Activated T-cell treated with anti-CD3 and anti-CD28 coated beads, Interleukin-2, amount 50 U/mL, for 72 hours (primary cell): ENCODE data around the gene SRCIN1. TPM values are rescaled to one million over a fixed set of nuclear protein-coding genes. Genes with fewer than 3 reads are reported as not detected.

Experiments
- ATAC-seq, 2 donors: fragments of 150-1000 bp; cut with Tn5 transposase; replicated peaks in 1 of 2; 2 replicates each; pipeline ENCODE4 v1.10.0; 2021; ENCODE audit warnings: moderate library complexity in 2 of 2, mild to moderate bottlenecking in 1 of 2
- DNase-seq, 2 donors: peaks; one replicate each; pipeline ENCODE4 v3.0.0; 2021 to 2022; ENCODE audit warnings: mixed read lengths in 1 of 2
- H3K27ac Mint-ChIP-seq: one replicate; pipeline ENCODE4 v1.8.0; 2022; ENCODE audit warnings: mild to moderate bottlenecking, moderate library complexity, mixed read lengths
- H3K27me3 Mint-ChIP-seq: one replicate; pipeline ENCODE4 v1.8.0; 2022; ENCODE audit warnings: low read depth, mixed read lengths
- H3K36me3 Mint-ChIP-seq, 2 donors: one replicate each; pipeline ENCODE4 v1.8.0; 2022; ENCODE audit warnings: mixed read lengths in 2 of 2, mild to moderate bottlenecking in 1 of 2; ENCODE audit not compliant: insufficient read depth in 2 of 2
- H3K4me1 Mint-ChIP-seq: one replicate; pipeline ENCODE4 v1.8.0; 2022; ENCODE audit warnings: low read depth, mixed read lengths
- H3K4me3 Mint-ChIP-seq, 2 donors: one replicate each; pipeline ENCODE4 v1.8.0; 2022; ENCODE audit warnings: mild to moderate bottlenecking in 2 of 2, mixed read lengths in 2 of 2, moderate library complexity in 2 of 2
- H3K9me3 Mint-ChIP-seq, 2 donors: one replicate each; pipeline ENCODE4 v1.8.0; 2022; ENCODE audit warnings: mixed read lengths in 2 of 2
- total RNA-seq, 2 donors: library from RNA; stranded (reverse); gene quantifications; one replicate each; pipeline ENCODE4 v1.2.3, GENCODE V29; 2022

SRCIN1 gene
- total RNA-seq, 2 donors from 2014 or later, result 0.72 to 1.8 TPM

- H3K36me3 Mint-ChIP-seq, result no peaks in the 10 kb centered on the region
- H3K4me1 Mint-ChIP-seq, result peaks cover 24% of the 10 kb centered on the region
- ATAC-seq (peak; percentile 77 to 79), DNase-seq (peak; percentile 91 to 92)
- no peak overlapping the region for H3K27ac Mint-ChIP-seq
- H3K27me3 Mint-ChIP-seq, result peaks cover 52% of the 10 kb centered on the region
- H3K4me3 Mint-ChIP-seq, result peak overlapping the region; percentile 94 to 98
- no peaks in the 10 kb centered on the region for H3K9me3 Mint-ChIP-seq
Observed at GRCh38 chr17:38557836-38558727, 47.7 kb downstream of the SRCIN1 start.

- H3K9me3 Mint-ChIP-seq, result no peaks in the 10 kb centered on the region
- peaks cover 24% of the 10 kb centered on the region for H3K4me1 Mint-ChIP-seq
- H3K4me3 Mint-ChIP-seq, result peak overlapping the region; percentile 31 to 94
- DNase-seq (no peak), ATAC-seq (no peak)
- peaks cover 45% of the 10 kb centered on the region for H3K27me3 Mint-ChIP-seq
- H3K36me3 Mint-ChIP-seq, result no peaks in the 10 kb centered on the region
- H3K27ac Mint-ChIP-seq, result no peak overlapping the region
Observed at GRCh38 chr17:38557396-38557795, 48.4 kb downstream of the SRCIN1 start.

GRCh38 chr17:38556239-38556638 is 49.5 kb downstream of the SRCIN1 start:
- H3K36me3 Mint-ChIP-seq, result no peaks in the 10 kb centered on the region
- H3K4me3 Mint-ChIP-seq, result no peak overlapping the region
- no peak for DNase-seq
- H3K27me3 Mint-ChIP-seq, result peaks cover 42% of the 10 kb centered on the region
- no peak overlapping the region for H3K27ac Mint-ChIP-seq
- no peaks in the 10 kb centered on the region for H3K9me3 Mint-ChIP-seq
- no peak for ATAC-seq
- H3K4me1 Mint-ChIP-seq, result peaks cover 24% of the 10 kb centered on the region

GRCh38 chr17:38554430-38555350 is 51.1 kb downstream of the SRCIN1 start:
- Mint-ChIP-seq H3K36me3 (no peaks in the 10 kb centered on the region), H3K4me3 (no peak overlapping the region)

GRCh38 chr17:38552343-38552742 is 53.4 kb downstream of the SRCIN1 start:
- no peaks in the 10 kb centered on the region for H3K4me1 Mint-ChIP-seq
- no peak overlapping the region for H3K27ac Mint-ChIP-seq
- H3K27me3 Mint-ChIP-seq, result peaks cover 18% of the 10 kb centered on the region
- ATAC-seq (no peak), DNase-seq (no peak)
- H3K4me3 Mint-ChIP-seq, result no peak overlapping the region
- no peaks in the 10 kb centered on the region for H3K36me3 Mint-ChIP-seq
- H3K9me3 Mint-ChIP-seq, result no peaks in the 10 kb centered on the region

More at GRCh38 chr17:38554430-38555350, 51.1 kb downstream of the SRCIN1 start:
- DNase-seq, result no peak
- H3K9me3 Mint-ChIP-seq, result no peaks in the 10 kb centered on the region
- peaks cover 13% of the 10 kb centered on the region for H3K4me1 Mint-ChIP-seq
- H3K27me3 Mint-ChIP-seq, result peaks cover 27% of the 10 kb centered on the region
- H3K27ac Mint-ChIP-seq, result no peak overlapping the region
- ATAC-seq, result no peak

GRCh38 chr17:38551121-38551520 is 54.6 kb downstream of the SRCIN1 start:
- Mint-ChIP-seq H3K27ac (no peak overlapping the region), H3K9me3 (no peaks in the 10 kb centered on the region), H3K36me3 (no peaks in the 10 kb centered on the region), H3K27me3 (peaks cover 23% of the 10 kb centered on the region), H3K4me1 (no peaks in the 10 kb centered on the region), H3K4me3 (no peak overlapping the region)
- DNase-seq (no peak), ATAC-seq (no peak)

GRCh38 chr17:38550661-38551060 is 55.1 kb downstream of the SRCIN1 start:
- Mint-ChIP-seq H3K27ac (no peak overlapping the region), H3K27me3 (peaks cover 20% of the 10 kb centered on the region), H3K9me3 (no peaks in the 10 kb centered on the region), H3K4me3 (no peak overlapping the region), H3K36me3 (no peaks in the 10 kb centered on the region), H3K4me1 (no peaks in the 10 kb centered on the region)
- ATAC-seq, result no peak
- no peak for DNase-seq

GRCh38 chr17:38549285-38549684 is 56.5 kb downstream of the SRCIN1 start:
- no peaks in the 10 kb centered on the region for H3K36me3 Mint-ChIP-seq
- H3K27me3 Mint-ChIP-seq, result peaks cover 12% of the 10 kb centered on the region
- no peaks in the 10 kb centered on the region for H3K4me1 Mint-ChIP-seq
- no peak overlapping the region for H3K27ac Mint-ChIP-seq
- no peak for DNase-seq
- H3K9me3 Mint-ChIP-seq, result no peaks in the 10 kb centered on the region
- H3K4me3 Mint-ChIP-seq, result no peak overlapping the region
- ATAC-seq, result no peak

- DNase-seq (no peak), ATAC-seq (no peak)
- Mint-ChIP-seq H3K4me3 (no peak overlapping the region), H3K27me3 (peaks cover 12% of the 10 kb centered on the region), H3K4me1 (no peaks in the 10 kb centered on the region), H3K27ac (no peak overlapping the region), H3K36me3 (no peaks in the 10 kb centered on the region), H3K9me3 (no peaks in the 10 kb centered on the region)
Observed at GRCh38 chr17:38547444-38547843, 58.3 kb downstream of the SRCIN1 start.

- ATAC-seq (no peak), DNase-seq (no peak)
- Mint-ChIP-seq H3K36me3 (no peaks in the 10 kb centered on the region), H3K27me3 (peaks cover 12% of the 10 kb centered on the region), H3K9me3 (no peaks in the 10 kb centered on the region), H3K4me1 (no peaks in the 10 kb centered on the region), H3K4me3 (no peak overlapping the region), H3K27ac (no peak overlapping the region)
Observed at GRCh38 chr17:38546396-38546795, 59.4 kb downstream of the SRCIN1 start.

- Mint-ChIP-seq H3K36me3 (no peaks in the 10 kb centered on the region), H3K27ac (no peak overlapping the region), H3K27me3 (peaks cover 12% of the 10 kb centered on the region), H3K4me3 (no peak overlapping the region), H3K9me3 (no peaks in the 10 kb centered on the region), H3K4me1 (no peaks in the 10 kb centered on the region)
- DNase-seq, result no peak
- ATAC-seq, result no peak
Observed at GRCh38 chr17:38545531-38546225, 60.1 kb downstream of the SRCIN1 start.

- Mint-ChIP-seq H3K9me3 (no peaks in the 10 kb centered on the region), H3K4me1 (no peaks in the 10 kb centered on the region), H3K27ac (no peak overlapping the region), H3K36me3 (no peaks in the 10 kb centered on the region), H3K27me3 (peaks cover 12% of the 10 kb centered on the region), H3K4me3 (no peak overlapping the region)
- ATAC-seq, result no peak
- no peak for DNase-seq
Observed at GRCh38 chr17:38544839-38545209, 60.9 kb downstream of the SRCIN1 start.
